H9 (cell line): ENCODE data around the gene PTH2R. TPM values are rescaled to one million over a fixed set of nuclear protein-coding genes. Genes with fewer than 3 reads are reported as not detected.

ENCODE experiments used
- DNase-seq: peaks from one replicate; pipeline ENCODE4 v3.0.0-alpha.2; 2017
- H2AFZ ChIP-seq: one replicate; pipeline ENCODE4 v1.6.1; 2013; ENCODE audit warnings: mild to moderate bottlenecking, low read length, control low read depth, moderate library complexity
- H2AK5ac ChIP-seq: 2 replicates; pipeline ENCODE4 v1.6.1; 2013; ENCODE audit warnings: low read length, control low read depth, mixed read lengths; ENCODE audit not compliant: insufficient read length
- H2BK120ac ChIP-seq: one replicate; pipeline ENCODE4 v1.6.1; 2013; ENCODE audit warnings: low read depth, mild to moderate bottlenecking, low read length, control low read depth, inconsistent platforms; ENCODE audit not compliant: poor library complexity, severe bottlenecking
- H2BK12ac ChIP-seq: 2 replicates; pipeline ENCODE4 v1.6.1; 2013; ENCODE audit warnings: low read length, control low read depth, mixed read lengths, low read depth; ENCODE audit not compliant: insufficient read length
- H2BK15ac ChIP-seq: 2 replicates; pipeline ENCODE4 v1.6.1; 2013; ENCODE audit warnings: low read depth, low read length, control low read depth
- H2BK20ac ChIP-seq: one replicate; pipeline ENCODE4 v1.6.1; 2013; ENCODE audit warnings: low read depth, mild to moderate bottlenecking, low read length, control low read depth, inconsistent platforms; ENCODE audit not compliant: poor library complexity, severe bottlenecking
- H2BK5ac ChIP-seq: 2 replicates; pipeline ENCODE4 v1.6.1; 2013; ENCODE audit warnings: low read length, control low read depth, mixed read lengths; ENCODE audit not compliant: insufficient read length
- H3K14ac ChIP-seq: 2 replicates; pipeline ENCODE4 v1.6.1; 2013; ENCODE audit warnings: low read length, control low read depth; ENCODE audit not compliant: insufficient read depth
- H3K18ac ChIP-seq: 2 replicates; pipeline ENCODE4 v1.6.1; 2013; ENCODE audit warnings: low read depth, mild to moderate bottlenecking, mixed read lengths, low read length, control low read depth; ENCODE audit not compliant: insufficient read length
- H3K23ac ChIP-seq: 2 replicates; pipeline ENCODE4 v1.6.1; 2013; ENCODE audit warnings: low read length, control low read depth, mixed read lengths, low read depth; ENCODE audit not compliant: insufficient read length
- H3K23me2 ChIP-seq: 2 replicates; pipeline ENCODE4 v1.6.1; 2013; ENCODE audit warnings: low read depth, mild to moderate bottlenecking, mixed read lengths, low read length, control low read depth; ENCODE audit not compliant: insufficient read length, poor library complexity, severe bottlenecking
- H3K27ac ChIP-seq: 2 replicates; pipeline ENCODE4 v1.5.1; 2013; ENCODE audit warnings: low read length, control low read depth, mixed read lengths, low read depth; ENCODE audit not compliant: insufficient read length
- H3K27me3 ChIP-seq: 2 replicates; pipeline ENCODE4 v1.6.1; 2013; ENCODE audit warnings: low read length, control low read depth, inconsistent platforms; ENCODE audit not compliant: insufficient read depth
- H3K4ac ChIP-seq: 2 replicates; pipeline ENCODE4 v1.6.1; 2013; ENCODE audit warnings: low read depth, mild to moderate bottlenecking, control low read depth, inconsistent platforms, low read length, moderate library complexity
- H3K4me1 ChIP-seq: 2 replicates; pipeline ENCODE4 v1.6.1; 2013; ENCODE audit warnings: low read length, control low read depth, inconsistent platforms; ENCODE audit not compliant: insufficient read depth
- H3K4me2 ChIP-seq: 2 replicates; pipeline ENCODE4 v1.6.1; 2013; ENCODE audit warnings: low read length, control low read depth, mixed read lengths; ENCODE audit not compliant: insufficient read length, insufficient read depth
- H3K56ac ChIP-seq: 2 replicates; pipeline ENCODE4 v1.6.1; 2013; ENCODE audit warnings: low read depth, mild to moderate bottlenecking, mixed read lengths, low read length, control low read depth; ENCODE audit not compliant: insufficient read length
- H3K79me1 ChIP-seq: 2 replicates; pipeline ENCODE4 v1.6.1; 2013; ENCODE audit warnings: low read depth, mild to moderate bottlenecking, moderate library complexity, low read length, control low read depth, inconsistent platforms; ENCODE audit not compliant: insufficient read depth, poor library complexity, severe bottlenecking
- H3K79me2 ChIP-seq: 2 replicates; pipeline ENCODE4 v1.6.1; 2013; ENCODE audit warnings: low read length, control low read depth, inconsistent platforms; ENCODE audit not compliant: insufficient read depth
- H3K9ac ChIP-seq: 2 replicates; pipeline ENCODE4 v1.6.1; 2013; ENCODE audit warnings: low read length, control low read depth, mixed read lengths; ENCODE audit not compliant: insufficient read length; ENCODE audit errors: extremely low read depth
- H3K9me3 ChIP-seq: one replicate; pipeline ENCODE4 v1.6.1; 2013; ENCODE audit warnings: low read depth, low read length, inconsistent platforms; ENCODE audit not compliant: control insufficient read depth
- H3T11ph ChIP-seq: one replicate; pipeline ENCODE4 v1.6.1; 2013; ENCODE audit warnings: mild to moderate bottlenecking, low read length, control low read depth, inconsistent platforms
- H4K20me1 ChIP-seq: one replicate; pipeline ENCODE4 v1.6.1; 2013; ENCODE audit not compliant: control insufficient read depth, insufficient read length, insufficient read depth
- H4K5ac ChIP-seq: 2 replicates; pipeline ENCODE4 v1.6.1; 2013; ENCODE audit warnings: low read depth, mild to moderate bottlenecking, mixed read lengths, low read length, control low read depth; ENCODE audit not compliant: insufficient read length
- H4K8ac ChIP-seq: replicated peaks from 2 replicates; pipeline ENCODE4 v1.6.1; 2013; ENCODE audit warnings: low read length, control low read depth, mixed read lengths, low read depth; ENCODE audit not compliant: insufficient read length
- H4K91ac ChIP-seq: 2 replicates; pipeline ENCODE4 v1.6.1; 2013; ENCODE audit warnings: low read depth, mild to moderate bottlenecking, moderate library complexity, mixed read lengths, low read length, control low read depth; ENCODE audit not compliant: insufficient read length
- H3K27ac Mint-ChIP-seq, 3 experiments: 2 replicates in 2 of 3; 3 replicates in 1 of 3; pipeline ENCODE4 v1.8.0; 2020 to 2021; ENCODE audit warnings: mixed read lengths in 3 of 3, mild to moderate bottlenecking in 1 of 3, moderate library complexity in 1 of 3
- H3K27me3 Mint-ChIP-seq: 2 replicates; pipeline ENCODE4 v1.8.0; 2021; ENCODE audit warnings: low read depth, mild to moderate bottlenecking, moderate library complexity, mixed read lengths
- H3K36me3 Mint-ChIP-seq, 3 experiments: 2 replicates in 2 of 3; 3 replicates in 1 of 3; pipeline ENCODE4 v1.8.0; 2020 to 2021; ENCODE audit warnings: low read depth in 3 of 3, mixed read lengths in 3 of 3; ENCODE audit not compliant: insufficient read depth in 1 of 3
- H3K4me1 Mint-ChIP-seq, 2 experiments: 2 replicates each; pipeline ENCODE4 v1.8.0; 2020; ENCODE audit warnings: mixed read lengths in 2 of 2
- H3K4me3 Mint-ChIP-seq, 2 experiments: 2 replicates in 1 of 2; 3 replicates in 1 of 2; pipeline ENCODE4 v1.8.0; 2020 to 2021; ENCODE audit warnings: mild to moderate bottlenecking in 2 of 2, mixed read lengths in 2 of 2, moderate library complexity in 1 of 2
- H3K9me3 Mint-ChIP-seq, 2 experiments: 2 replicates in 1 of 2; 3 replicates in 1 of 2; pipeline ENCODE4 v1.8.0; 2020; ENCODE audit warnings: mild to moderate bottlenecking in 2 of 2, mixed read lengths in 2 of 2, moderate library complexity in 1 of 2
- CTCF ChIP-seq: fragments of 200-600 bp; sonication (generic); conservative IDR thresholded peaks from 3 replicates; pipeline ENCODE4 v1.8.0; 2021; ENCODE audit warnings: antibody characterized with exemption, mild to moderate bottlenecking
- WGBS: extraction: QIAGEN DNeasy Blood & Tissue Kit; methylation state at CpG from one replicate; pipeline ENCODE4 v1.1.7; 2013; ENCODE audit warnings: missing lambda C conversion rate, low lambda C conversion rate, mixed read lengths; ENCODE audit not compliant: insufficient read length; ENCODE audit errors: extremely low coverage; 5-methylcytosine and 5-hydroxymethylcytosine counted together
- total RNA-seq: library from RNA; stranded (reverse); gene quantifications from 2 replicates; pipeline ENCODE4 v1.2.1, GENCODE V29; 2021

PTH2R gene
- total RNA-seq, 1 experiment from 2014 or later, result 0.20 TPM

GRCh38 chr2:208451061-208451460, 44.5 kb downstream of the PTH2R start:
- Histone ChIP-seq H3K23ac (no peak overlapping the region), H2AFZ (no peak overlapping the region), H3K27ac (no peak overlapping the region), H4K91ac (no peak overlapping the region), H2BK120ac (no peak overlapping the region), H3K79me1 (no peaks in the 10 kb centered on the region), H3K23me2 (no peaks in the 10 kb centered on the region), H2BK15ac (no peak overlapping the region), H3K4me2 (no peak overlapping the region), H2BK20ac (no peak overlapping the region), H3K4ac (no peak overlapping the region), H4K20me1 (no peaks in the 10 kb centered on the region), H2BK12ac (no peak overlapping the region), H3K14ac (no peak overlapping the region), H4K8ac (no peak overlapping the region), H3T11ph (no peak overlapping the region), H3K4me1 (no peaks in the 10 kb centered on the region), H3K79me2 (no peaks in the 10 kb centered on the region), H4K5ac (no peak overlapping the region), H2BK5ac (no peak overlapping the region), H3K9ac (no peak overlapping the region), H2AK5ac (no peak overlapping the region), H3K9me3 (no peaks in the 10 kb centered on the region), H3K18ac (no peak overlapping the region), H3K56ac (no peak overlapping the region), H3K27me3 (no peaks in the 10 kb centered on the region)
- WGBS, result no CpG with 5 or more reads among the region's 2 CpGs
- Mint-ChIP-seq H3K4me1 (peaks cover 7 to 8% of the 10 kb centered on the region in 2 experiments; a peak in 2 of 4 replicates), H3K36me3 (no peaks in the 10 kb centered on the region), H3K27ac (no peak overlapping the region), H3K27me3 (peaks cover 3% of the 10 kb centered on the region), H3K9me3 (no peaks in the 10 kb centered on the region), H3K4me3 (no peak overlapping the region)
- no peak for TF ChIP-seq CTCF
- DNase-seq, result no peak
